IPS DF 19.7 (cell line): ENCODE results near the gene CEP104.
A peak's percentile ranks its signal among the peaks of the same experiment; 100 is the strongest.
"Not testable (repeated sequence)": the region's sequence is repeated elsewhere in the genome, so short reads cannot be mapped to it uniquely, and the experiment has no call there.

Experiments
- DNase-seq: peaks from one replicate; pipeline ENCODE4 v3.0.0-alpha.2; 2013; ENCODE audit warnings: low read depth, low spot score

CEP104 gene

GRCh38 chr1:3800795-3801194 is 56.2 kb downstream of the CEP104 start:
- not testable (repeated sequence) for DNase-seq

- DNase-seq = no peak
These were observed 56.9 kb downstream of the CEP104 start for GRCh38 chr1:3799976-3800685.

GRCh38 chr1:3796215-3797061 is 60.6 kb downstream of the CEP104 start, which contains the start of gene LRRC47:
TSS of gene LRRC47 (minus strand) at chr1:3796498. CDS start at chr1:3796476, 22 bp downstream.
- peak; percentile 69 for DNase-seq

DNA sequence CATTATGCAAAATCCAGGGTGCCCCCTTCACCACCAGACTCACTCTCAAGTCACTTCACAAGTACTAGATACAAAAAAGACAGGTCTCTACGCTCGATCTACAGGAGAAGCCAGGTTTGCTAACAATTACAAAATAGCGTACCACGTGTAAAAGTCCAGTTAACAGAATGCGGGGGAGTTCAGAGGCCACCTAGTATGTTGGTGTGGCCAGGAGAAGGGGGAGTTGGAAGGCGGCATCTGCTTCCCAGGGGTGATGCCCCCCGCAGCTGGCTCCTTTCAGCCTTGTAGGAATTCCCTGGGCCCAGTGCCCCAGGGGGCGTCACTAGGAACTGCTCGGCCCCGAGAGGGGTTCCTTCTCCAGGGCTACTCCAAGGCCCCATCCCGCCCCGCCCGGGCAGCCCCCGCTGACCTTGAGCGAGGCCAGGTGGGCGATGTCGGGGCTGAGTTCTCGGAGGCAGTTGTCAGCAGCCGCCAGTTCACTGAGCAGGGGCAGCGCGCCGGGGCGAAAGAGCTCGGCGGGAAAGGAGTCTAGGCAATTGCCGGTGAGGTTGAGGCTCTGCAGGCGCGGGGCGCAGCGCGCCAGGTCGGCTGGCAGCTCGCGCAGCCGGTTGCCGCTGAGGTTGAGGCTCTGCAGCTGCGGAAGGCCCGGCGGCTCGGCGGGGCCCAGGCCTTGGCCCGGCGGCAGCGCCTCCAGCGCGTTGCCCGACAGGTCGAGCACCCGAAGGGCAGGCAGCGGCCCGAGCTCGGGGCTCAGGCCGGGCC is 61.4 kb downstream of the CEP104 start:
- DNase-seq = no peak

- DNase-seq = no peak
These were observed 66.1 kb downstream of the CEP104 start for GRCh38 chr1:3790952-3791351.

- no peak for DNase-seq
These were observed 66.5 kb downstream of the CEP104 start for GRCh38 chr1:3790500-3790923.

DNA sequence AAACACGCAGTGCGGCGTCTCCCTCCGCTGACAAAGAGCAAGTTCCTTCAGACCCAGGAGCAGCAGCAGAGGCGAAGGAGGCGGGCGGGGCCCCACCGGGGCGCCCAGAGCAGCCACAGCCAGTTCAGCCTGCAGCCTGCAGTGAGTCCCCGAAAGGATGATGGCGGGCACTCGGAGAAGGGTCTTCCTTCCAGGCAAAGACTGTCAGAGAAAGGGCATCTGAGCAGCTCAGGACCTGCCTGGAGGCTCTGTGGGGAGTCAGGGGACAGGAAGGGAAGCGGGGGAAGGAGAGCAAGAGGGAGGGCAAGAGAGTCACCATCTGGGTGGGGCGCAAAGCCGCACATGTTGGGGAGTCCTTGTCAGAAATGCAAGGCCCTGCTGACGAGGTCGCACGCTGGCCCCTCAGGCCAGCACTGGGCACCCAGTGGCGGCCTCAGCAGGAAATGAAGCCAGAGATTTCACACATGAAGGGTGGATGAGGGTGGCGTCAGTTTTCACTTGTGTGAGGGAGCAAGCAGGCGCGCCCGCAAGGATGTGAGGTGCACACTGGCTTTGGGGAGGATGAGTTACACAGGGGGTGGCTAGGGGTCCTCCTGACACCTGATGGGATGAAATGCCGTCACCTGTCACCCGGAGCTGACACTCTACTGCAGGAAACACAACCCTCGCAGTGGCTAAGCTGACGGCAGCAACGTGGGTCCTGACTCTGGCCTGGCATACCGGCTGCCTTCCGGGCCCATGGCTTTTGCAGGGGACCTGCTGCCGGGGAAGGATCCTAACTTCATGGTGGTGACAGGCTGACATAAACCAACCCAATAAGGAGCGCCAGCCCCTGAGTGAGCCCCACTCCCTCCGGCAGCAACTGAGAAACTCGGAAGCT is 67.3 kb downstream of the CEP104 start:
- DNase-seq = no peak

- no peak for DNase-seq
These were observed 68.1 kb downstream of the CEP104 start for GRCh38 chr1:3788756-3789420.

GRCh38 chr1:3787745-3788605 is 69.0 kb downstream of the CEP104 start:
- DNase-seq = no peak

GRCh38 chr1:3787349-3787715 is 69.7 kb downstream of the CEP104 start:
- DNase-seq = no peak

- DNase-seq = no peak
These were observed 70.3 kb downstream of the CEP104 start for GRCh38 chr1:3786468-3787348.

DNA sequence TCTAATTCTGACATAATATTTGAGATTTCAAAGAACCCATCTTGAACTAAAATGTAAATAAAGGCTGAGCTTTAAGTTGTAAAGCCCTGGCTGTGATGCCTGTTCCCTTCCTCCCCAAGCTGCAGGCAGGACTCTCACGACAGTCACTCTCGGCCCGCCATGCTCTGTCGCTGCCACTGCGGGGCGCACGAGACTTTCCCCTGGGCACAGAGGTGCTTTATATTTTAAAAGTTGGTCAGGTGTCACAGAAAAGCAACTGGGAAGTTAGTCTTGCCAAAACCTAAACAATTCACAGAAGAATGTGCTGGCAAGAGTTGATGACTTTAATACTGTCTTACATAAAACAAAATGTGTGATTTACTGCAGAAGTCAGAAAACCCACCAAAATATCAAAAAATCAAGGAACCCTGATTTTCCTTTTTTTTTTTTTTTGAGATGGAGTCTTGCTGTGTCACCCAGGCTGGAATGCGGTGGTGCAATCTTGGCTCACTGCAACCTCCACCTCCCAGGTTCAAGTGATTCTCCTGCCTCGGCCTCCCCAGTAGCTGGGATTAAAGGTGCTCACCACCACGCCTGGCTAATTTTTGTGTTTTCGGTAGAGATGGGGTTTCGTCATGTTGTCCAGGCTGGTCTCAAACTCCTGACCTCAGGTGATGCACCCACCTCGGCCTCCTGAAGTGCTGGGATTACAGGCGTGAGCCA is 71.4 kb downstream of the CEP104 start:
- DNase-seq = no peak

DNA sequence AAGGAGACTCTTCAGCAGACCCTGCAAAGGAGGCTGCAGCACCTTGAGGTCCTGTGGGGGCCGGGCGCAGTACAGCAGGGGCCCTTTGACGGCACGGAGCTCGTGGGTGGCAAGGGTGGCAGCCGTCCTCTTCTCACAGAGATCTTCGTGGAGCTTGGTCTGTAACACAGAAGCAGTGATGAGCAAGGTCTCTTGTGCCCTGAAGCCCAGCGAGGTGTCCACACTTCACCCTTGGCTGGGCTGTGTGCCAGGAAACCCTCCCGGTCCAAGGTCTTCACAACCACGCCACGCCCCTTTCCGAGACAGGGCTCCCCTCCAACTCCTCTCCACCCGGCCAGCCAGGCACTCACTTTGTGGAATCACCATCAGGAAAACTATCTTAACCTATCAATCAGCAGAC is 72.0 kb downstream of the CEP104 start:
- DNase-seq = no peak

- no peak for DNase-seq
These were observed 73.1 kb downstream of the CEP104 start for GRCh38 chr1:3783651-3784474.

- no peak for DNase-seq
These were observed 76.1 kb downstream of the CEP104 start for GRCh38 chr1:3780901-3781300.

DNA sequence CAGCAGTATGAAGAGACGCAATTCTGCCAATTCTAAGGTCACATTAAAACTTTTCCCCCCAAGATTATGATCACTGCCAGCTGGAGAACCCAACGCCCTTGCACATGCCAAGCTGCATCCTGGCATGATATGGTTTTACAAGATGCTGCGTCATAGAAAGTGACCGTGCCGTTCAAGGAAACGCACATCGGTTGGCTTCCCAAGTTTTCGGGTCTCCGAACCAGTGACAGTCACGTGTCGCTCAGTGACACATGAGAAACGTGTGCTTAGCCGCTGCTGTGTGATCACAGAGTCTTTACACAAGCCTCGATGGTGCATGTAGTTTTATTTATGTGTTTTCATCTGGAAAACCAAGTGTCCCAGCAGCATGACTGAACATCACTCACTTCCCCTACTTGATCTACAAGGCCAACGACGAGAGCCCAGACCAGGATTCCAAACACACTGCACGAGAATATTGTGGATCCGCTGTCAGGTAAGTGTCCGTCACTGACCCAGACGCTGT is 77.0 kb downstream of the CEP104 start:
- no peak for DNase-seq
